CD4-positive, alpha-beta T cell treated with Interleukin-17A for 4 hours (primary cell): Measurements from ENCODE around the gene IQCF5.
"Not testable (repeated sequence)": the region's sequence is repeated elsewhere in the genome, so short reads cannot be mapped to it uniquely, and the experiment has no call there.

Experiments
- DNase-seq: peaks from one replicate; pipeline ENCODE4 v3.0.0-alpha.2; 2020; ENCODE audit warnings: mixed read lengths

The IQCF5 gene

DNA sequence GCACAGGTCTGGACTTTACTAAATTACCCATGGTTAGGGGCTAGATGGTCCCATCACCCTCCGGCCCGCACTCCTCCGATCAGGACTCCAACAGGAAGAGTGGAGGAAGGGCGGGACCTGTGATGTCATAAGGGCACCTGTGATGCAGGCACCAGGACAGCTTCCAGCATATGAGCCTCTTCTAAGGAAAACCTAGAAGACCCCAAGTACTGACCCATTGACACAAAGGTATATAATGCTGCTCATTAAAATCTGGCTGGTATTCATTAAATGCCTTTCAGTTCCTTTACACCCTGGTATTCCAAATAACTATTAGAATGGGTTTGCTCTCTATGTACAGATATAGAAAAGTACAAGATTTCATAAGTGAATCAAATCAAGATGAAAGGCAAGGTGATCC lies at the start of gene IQCF5:
Gene IQCF5, minus strand, starts transcription at position 101 of the 400 bp plus-strand sequence. Its CDS starts 70 bp downstream, at position 31.
- DNase-seq, result no peak

DNA sequence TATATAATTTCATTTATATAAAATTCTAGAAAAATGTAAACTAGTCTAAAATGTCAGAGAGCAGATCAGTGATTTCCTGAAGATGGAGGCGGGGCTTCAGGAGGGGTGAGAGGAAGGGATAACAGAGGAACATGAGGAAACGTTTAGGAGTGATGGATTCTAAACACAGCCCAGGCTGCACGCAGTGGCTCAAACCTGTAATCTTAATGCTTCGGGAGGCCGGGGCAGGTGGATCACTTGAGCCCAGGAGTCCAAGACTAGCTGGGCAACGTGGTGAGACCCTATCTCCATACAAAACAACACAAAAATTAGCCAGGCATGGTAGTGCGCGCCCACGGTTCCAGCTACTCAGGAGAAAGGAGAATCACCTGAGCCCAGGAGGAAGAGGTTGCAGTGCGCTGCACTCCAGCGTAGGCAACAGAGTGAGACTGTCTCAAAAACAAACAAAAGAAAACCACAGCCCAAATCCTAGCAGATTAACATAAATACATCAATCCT lies 45.7 kb upstream of the IQCF5 start:
- no peak for DNase-seq

DNA sequence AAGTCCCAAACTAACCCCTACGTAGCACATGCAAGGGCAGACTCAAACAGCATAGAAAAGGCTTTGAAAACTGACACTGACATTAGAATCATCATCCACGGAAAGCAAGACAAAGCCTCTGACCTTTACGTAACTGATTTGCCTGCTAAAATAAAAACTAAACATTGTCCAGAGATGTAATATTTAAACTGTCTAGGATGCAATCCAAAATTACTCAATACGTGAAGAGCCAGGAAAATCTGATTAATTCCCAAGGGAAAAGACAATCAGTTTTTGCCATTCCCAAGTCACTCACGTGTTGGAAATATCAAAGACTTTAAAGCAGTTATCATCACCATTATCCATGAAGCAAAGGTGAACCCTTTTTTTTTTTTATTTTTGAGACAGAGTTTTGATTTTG lies 41.0 kb upstream of the IQCF5 start:
- DNase-seq, result no peak

DNA sequence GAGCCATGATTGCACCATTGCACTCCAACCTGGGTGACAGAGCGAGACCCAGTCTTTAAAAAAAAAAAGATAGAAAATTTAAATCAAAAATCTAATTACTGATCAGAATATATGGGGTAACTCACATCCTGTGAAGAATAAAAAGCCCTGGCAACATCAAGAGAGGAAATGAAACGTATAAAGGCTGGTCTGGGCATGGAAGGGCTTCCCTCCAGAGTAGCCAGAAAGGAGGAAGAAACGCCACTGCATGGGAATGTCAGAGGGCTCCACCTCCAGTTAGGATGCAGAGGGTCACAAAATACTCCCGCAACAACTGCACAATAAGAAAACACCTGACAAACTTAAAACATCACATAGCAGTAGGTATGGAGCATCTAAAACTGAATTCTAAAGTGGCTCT lies 32.6 kb upstream of the IQCF5 start:
- DNase-seq, result no peak

DNA sequence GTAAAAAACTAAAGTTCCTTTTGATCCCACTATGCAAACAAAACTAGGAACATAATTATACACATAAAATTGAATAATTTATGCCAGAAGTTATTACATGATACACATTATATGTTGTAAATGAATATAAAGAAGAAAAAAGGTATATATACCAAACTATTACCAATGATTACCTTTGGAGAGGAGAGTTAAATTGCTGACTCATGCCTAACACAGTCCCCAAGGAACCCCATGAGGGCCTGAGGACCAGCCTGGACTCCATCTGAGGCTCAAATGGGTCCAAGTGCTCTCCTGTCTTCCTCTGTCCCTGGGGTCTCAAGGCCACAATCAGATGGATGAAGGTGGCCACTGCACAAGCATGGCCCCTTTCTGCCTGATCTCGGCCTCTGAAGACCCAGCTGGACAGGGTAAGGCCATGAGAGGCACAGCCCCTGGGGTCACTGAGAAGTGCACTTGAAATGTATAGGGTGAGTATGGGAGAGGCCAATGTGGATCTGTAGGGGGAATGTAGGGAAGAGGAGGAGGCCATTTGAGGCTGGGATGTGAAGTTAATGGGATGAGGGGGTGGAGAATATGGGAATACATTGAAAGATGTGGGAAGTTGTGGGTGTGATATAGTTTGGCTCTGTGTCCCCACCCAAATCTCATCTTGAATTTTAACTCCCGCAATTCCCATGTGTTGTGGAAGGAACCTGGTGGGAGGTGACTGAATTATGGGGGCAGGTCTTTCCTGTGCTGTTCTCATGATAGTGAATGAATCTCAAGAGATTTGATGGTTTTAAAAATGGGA lies 28.8 kb upstream of the IQCF5 start:
- no peak for DNase-seq

DNA sequence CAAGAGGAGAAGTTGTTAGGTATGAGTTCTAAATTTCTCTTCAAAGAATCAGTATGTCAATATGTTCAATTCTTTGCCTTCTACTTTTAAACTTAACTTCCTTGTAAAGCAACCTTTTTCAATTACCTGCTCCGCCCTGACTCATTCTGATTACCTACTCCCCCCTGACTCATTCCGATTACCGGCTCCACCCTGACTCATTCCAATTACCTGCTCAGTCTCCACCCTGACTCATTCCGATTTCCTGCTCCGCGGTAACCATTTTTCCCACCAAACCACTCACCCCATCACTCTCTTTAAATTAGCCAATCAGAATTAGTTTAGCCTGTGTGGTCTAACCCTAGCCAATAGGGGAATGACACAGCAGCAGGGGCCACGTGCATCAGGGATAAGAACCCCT lies 27.0 kb upstream of the IQCF5 start:
- DNase-seq, result peak; percentile 28

DNA sequence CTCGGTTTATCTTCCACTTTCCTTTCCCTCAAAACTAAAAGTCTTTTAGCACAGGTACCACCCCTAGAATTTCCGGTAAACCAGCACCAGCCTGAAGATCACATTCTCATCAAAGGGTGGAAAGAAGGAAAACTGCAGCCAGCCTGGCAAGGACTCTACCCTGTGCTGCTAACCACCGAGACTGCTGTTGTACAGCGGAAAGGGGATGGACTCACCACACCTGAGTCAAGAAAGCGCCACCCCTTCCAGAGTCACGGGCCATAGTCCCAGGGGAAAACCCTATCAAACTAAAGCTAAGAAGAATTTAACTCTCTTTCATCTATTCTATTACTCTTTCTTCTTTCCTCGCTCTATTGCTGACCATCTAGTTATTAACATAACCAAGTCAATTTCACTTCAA lies 24.6 kb upstream of the IQCF5 start:
- not testable (repeated sequence) for DNase-seq

DNA sequence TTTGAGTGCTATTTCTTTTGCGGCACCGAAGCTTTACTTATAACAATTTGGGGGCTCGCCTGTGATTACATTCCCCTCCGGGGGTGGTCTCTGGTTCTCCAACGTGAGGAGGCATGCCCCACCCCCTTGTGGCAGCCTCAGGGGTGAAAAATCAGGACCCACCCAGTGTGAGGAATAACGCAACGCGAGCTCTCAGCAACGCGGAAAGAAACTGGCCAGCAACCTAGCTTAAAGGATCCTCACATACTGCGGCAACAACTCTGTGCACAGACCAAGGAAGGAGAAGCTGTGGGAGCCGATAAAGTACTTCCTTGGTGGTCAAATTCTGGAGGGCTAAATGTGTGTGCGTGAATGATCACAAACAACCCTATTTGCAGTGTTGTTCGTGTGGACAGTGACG lies 22.0 kb upstream of the IQCF5 start:
- no peak for DNase-seq

DNA sequence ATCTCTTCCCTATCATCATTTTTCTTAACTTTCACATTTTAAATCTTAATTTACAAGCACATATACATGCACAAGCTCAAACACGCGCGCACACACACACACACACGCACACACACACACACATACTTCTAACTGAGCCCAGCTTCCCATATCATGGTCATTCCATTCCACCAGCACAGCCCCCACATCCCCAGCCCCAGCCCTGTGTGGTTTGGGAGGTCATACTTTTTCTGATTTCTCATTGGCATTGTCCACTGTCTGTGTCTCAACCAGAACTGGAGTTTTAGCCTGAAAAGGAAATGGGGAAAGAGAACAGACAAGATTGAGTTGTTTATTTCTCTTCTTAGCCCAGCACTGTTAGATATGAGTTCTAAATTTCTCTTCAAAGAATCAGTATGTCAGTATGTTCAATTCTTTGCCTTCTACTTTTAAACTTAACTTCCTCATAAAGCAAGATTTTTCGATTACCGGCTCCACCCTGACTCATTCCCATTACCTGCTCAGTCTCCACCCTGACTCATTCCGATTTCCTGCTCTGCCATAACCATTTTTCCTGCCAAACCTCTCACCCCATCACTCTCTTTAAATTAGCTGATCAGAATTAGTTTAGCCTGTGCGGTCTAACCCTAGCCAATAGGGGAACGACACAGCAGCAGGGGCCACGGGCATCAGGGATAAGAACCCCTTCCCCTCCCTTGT lies 21.4 kb upstream of the IQCF5 start:
- DNase-seq, result no peak

DNA sequence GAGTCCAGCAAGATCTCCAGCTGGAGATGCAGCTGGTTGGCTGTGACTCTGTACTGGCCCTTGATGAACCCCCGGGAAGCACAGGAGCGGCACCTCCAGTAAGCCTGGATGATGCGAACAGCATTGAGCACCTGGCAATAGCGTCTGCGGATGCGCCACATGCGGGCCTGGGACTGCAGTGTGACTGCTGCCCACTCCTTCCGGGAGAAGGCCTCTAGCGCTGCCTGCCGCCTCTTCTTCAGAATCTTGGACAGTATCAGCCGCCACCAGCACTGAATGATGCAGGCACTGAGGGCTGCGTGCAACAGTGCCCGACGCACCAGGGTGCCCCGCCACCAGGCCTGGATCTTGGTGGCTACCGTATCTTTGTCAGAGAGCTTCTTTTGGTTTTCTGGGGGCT lies 19.5 kb upstream of the IQCF5 start:
- no peak for DNase-seq

DNA sequence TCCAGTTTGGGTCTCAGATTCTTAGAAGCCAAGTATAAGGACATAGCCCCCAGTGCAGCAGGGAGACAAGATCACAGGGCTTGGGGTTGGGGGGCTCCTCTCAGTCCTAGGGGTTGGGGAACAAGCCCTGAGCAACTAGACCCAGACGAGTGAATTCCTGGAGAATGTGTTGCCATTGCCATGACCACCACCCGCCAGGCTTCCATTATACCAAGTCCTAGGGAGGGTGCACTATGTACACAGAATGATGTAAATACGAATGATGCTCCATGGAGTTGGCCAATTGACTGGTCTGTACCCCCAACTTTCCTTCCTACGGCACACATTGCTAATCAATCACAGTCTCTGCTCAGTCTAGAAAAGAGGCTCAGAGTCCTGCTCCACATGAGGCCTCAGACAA lies 19.0 kb upstream of the IQCF5 start:
- DNase-seq, result no peak

DNA sequence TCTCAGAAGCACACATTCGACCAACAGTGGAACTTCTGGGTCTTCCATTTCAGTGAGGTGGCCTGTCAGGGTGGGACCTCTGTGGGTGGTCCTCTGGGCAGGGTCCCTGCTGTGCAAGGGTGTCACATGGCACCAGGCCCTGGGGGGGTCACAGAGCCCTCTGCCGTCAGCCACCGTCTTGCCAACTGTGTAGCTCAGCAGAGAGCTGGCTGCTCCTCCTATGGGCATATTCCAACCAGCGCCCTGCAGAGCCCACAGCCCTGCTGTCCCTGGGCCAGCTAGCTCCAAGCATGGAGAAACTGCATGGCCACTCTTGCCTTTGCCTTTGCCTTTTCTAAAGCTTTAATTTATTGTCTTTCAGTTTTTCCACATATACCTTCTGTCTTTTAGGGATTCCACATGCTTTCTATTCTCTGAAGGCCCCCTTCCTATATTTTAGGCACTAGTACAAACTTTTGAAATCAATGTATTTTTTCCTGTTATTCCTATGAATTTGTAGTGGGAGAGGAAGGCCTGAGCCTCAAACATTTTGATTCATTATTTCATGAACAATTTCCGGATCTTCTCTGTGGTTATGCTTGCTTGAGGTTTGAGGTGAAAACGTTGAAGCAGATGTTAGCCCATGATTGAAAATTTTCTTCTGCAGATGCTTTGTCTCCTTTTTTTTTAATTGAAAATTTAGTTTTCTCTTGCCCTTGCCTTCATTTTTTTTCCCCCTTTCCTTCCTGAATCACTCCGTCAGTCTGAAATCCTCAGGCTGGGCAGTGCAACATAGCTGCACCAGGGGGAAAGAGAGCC lies 16.0 kb upstream of the IQCF5 start:
- DNase-seq, result no peak

DNA sequence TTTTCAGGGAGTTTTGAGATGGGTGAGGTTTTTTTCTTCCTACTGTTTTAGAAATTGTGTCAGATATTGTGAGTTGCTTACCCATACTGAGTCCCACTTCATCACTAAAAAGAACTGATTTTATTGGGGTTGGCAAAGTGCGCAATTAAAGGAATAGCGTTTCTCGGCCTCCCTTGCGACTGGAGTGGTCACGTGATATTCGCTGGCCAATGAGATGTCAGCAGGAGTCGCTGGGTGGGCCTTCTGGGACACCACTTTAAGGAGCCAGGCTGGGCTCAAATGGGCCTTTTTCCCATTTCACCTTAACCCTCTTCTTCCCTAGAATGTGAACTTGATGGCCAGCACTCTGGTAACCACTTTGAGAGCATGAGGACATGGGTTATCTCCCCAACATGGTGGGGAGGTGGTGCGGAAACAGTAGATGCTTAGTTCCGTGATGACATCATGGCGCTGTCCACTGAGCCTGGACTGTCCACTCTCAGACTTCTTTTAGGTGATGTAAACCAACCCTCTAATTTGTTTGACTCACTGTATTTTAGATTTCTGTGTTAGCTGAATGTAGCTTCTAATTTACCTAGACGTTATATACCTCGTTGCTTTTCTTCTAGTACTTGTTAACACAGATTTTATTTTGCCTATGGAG lies 13.2 kb upstream of the IQCF5 start:
- DNase-seq, result no peak

DNA sequence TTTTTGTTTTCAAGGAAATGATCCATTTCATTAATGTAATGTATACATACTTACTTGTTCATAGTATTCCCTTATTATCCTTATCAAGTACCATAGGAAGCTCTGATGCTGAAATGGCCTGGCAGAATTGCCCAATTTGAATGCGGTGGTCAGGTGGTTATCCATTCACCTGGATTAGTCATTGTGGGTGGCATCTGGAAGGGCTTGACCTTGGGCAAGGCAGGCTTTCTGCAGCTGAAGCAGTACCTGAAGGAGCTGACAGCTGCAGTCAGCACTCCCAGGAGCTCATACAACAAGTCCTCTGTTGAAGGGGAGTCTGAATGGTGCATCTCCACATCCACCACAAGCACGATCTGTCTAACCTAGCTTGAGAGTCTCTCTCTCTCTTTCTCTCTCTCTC lies 12.2 kb upstream of the IQCF5 start:
- DNase-seq, result no peak

DNA sequence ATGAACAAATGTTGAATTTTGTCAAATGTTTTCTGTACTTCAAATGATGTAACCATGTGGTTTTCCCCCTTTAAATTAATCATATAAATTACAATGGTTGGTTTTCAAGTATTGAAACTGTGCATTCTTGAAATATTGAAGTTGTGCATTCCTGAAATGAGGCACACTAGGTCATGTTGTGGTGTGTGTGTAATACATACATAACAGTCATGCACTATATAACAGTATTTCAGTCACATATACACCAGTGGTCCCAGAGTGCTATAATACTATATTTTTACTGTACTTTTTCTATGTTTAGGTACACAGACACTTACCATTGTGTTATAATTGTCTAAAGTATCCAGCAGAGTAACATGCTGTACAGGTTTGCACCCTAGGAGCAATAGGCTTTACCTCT lies 11.0 kb upstream of the IQCF5 start:
- DNase-seq, result no peak

DNA sequence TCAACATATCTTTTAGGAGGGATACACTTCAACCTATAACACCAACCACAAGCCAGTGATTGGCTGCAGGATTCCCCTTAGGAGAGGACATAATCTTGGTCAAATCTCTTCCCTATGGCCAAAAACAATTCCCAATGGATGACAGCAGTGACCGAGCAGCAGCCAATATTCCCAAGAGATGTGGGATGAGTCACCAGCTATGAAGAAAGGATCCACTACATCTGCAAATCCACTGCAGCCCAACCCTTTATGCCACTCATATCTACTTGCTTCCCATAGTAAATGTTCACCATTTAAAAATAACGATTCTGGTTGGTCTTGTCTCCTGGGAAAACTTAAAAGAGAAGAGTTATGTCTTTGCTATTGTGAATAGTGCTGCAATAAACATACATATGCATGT lies 4.5 kb upstream of the IQCF5 start:
- no peak for DNase-seq

DNA sequence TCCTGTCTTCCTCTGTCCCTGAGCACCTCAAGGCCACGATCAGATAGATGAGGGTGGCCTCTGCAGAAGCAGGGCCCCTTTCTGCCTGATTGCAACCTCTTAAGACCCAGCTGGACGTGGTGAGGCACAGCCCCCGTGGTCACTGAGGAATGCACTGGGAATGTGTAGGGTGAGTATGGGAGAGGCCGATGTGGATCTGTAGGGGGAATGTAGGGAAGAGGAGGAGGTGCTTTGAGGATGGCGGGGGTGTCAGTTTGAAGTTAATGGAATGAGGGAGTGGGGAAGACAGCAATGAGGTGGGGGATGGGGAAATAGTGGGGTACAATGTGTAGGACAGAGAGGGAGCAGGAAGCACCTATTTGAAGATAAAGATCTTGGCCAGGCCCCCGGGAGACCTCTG lies 785 bp upstream of the IQCF5 start:
- no peak for DNase-seq

DNA sequence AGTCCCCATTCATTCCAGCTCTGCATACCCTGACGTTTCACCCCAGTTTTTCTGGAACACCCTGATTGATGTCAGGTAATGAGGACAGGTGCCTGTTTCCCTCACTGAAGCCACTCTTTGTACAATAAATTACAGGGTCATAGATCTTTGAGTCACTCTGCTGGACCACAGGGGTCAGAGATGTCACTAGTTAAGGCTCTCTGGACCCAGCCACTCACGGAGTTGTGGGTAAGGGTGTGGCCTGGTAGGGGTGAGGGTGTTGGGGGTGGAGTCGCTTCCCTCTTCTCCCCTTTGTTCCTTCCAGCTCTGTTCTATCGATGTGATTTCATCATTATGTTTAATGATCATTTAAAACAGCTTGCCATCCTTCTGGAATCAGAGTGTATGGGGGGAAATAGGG lies 512 bp downstream of the IQCF5 start:
- no peak for DNase-seq

DNA sequence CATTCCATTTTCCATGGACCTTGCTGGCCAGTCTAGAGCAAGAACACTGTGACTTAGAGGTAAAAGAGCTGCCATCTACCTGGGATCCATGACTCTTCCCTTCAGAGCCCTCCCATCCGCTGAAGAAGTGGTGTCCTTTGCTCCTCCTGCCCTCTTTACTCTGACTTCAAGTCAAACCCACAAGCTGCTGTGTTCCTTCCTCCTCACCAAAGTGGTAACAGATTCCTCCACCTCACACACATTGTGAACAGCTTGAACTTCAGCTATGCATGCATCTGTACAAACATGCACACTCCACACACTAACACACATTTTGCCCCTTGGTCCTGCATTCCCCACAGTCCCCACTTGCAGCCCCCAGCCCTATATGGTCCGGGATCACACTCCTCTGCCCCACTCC lies 990 bp downstream of the IQCF5 start:
- no peak for DNase-seq

DNA sequence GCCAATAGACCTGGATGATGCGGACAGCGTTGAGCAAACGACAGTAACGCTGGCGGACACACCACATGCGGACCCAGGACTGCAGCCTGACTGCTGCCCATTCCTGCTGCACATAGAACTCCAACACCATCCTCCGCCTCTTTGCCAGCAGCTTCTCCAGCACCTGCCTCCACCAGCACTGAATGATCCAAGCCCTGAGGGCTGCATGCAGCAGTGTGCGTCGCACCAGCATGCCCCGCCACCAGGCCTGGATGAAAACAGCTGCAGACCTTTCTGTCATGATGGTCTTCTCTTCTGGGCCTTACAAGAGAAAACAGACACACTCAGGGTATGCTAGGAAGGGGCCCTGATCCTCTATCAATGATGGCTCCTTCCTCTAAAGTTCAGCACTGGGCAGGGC lies 1.5 kb downstream of the IQCF5 start:
- DNase-seq, result no peak

DNA sequence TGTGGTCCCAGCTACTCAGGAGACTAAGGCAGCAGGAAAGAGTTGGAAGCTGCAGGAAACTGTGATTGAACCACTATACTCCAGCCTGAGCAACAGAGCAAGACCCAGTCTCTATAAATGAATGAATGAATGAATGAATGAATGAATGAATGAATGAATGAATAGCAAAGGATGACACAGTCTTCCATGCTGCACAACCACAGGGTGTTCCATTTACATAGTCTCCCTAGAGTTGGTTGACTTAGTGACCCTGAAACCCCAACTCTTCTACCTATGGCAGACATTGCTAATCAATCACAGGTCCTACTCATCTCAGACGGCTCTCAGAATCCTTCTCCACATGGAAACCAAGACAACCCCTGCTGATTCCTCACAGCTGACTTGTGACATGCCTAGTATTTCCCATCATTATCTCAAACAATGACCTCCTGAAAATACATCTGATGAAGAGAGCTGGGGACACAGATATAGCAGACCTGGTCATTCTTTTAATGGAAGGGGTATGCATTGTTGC lies 2.1 kb downstream of the IQCF5 start:
- DNase-seq, result no peak

DNA sequence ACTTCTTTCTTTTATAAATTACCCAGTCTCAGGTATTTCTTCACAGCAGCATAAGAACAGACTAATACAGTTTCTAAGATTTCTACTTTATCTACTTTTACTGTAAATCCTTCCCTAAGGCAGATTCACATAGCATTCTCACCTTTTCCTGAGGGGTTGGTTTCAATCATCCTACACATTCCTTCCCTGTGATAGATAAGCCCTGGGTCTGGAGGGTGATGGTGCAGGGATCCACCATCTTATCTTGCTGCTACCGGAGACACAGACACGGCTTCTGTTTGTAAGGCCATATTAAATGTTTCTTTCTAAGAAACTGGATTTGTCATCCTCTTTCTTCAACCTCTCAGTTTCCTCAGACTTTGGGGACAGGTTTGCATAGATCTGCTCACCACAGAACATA lies 6.1 kb downstream of the IQCF5 start:
- no peak for DNase-seq

DNA sequence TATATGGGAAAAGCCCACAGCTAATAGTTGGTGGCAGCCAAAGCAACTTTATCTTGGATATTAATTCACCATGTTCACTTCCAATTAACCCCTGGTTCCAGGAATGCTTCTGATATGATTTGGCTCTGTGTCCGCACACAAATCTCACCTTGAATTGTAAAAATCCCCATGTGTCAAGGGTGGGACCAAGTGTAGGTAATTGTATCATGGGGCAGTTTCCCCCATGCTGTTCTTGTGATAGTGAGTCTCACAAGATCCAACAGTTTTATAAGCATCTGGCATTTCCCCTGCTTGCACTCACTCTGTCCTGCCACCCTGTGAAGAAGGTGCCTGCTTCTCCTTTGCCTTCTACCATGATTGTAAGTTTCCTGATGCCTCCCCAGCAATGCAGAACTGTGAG lies 6.5 kb downstream of the IQCF5 start:
- not testable (repeated sequence) for DNase-seq
